Trophoblast cell (in vitro differentiated cells and primary cell): Measurements from ENCODE around the gene MFSD1.

ENCODE experiments used
- DNase-seq, 2 donors: peaks; one replicate each; pipeline ENCODE4 v3.0.0-alpha.2; 2016
- H2AFZ ChIP-seq: 2 replicates; pipeline ENCODE4 v1.6.1; 2013; ENCODE audit warnings: low read length, moderate library complexity, mild to moderate bottlenecking; ENCODE audit not compliant: insufficient read depth, poor library complexity
- H2AK5ac ChIP-seq: 2 replicates; pipeline ENCODE4 v1.6.1; 2013; ENCODE audit warnings: mild to moderate bottlenecking, low read length
- H2BK120ac ChIP-seq: 2 replicates; pipeline ENCODE4 v1.6.1; 2013; ENCODE audit warnings: low read length, mild to moderate bottlenecking, moderate library complexity; ENCODE audit not compliant: insufficient read depth, poor library complexity
- H2BK12ac ChIP-seq: 2 replicates; pipeline ENCODE4 v1.6.1; 2013; ENCODE audit warnings: mild to moderate bottlenecking, low read length, moderate library complexity
- H2BK5ac ChIP-seq: 2 replicates; pipeline ENCODE4 v1.6.1; 2013; ENCODE audit warnings: low read length, low read depth, moderate library complexity, mild to moderate bottlenecking; ENCODE audit not compliant: poor library complexity
- H3K14ac ChIP-seq: 2 replicates; pipeline ENCODE4 v1.6.1; 2013; ENCODE audit warnings: mild to moderate bottlenecking, low read length
- H3K18ac ChIP-seq: 2 replicates; pipeline ENCODE4 v1.6.1; 2013; ENCODE audit warnings: mild to moderate bottlenecking, low read length
- H3K23ac ChIP-seq: 2 replicates; pipeline ENCODE4 v1.6.1; 2013; ENCODE audit warnings: low read length
- H3K27ac ChIP-seq: 2 replicates; pipeline ENCODE4 v1.5.1; 2013; ENCODE audit warnings: low read depth, mild to moderate bottlenecking, inconsistent platforms, low read length, moderate library complexity
- H3K27me3 ChIP-seq: 2 replicates; pipeline ENCODE4 v1.6.1; 2013; ENCODE audit warnings: inconsistent platforms, mild to moderate bottlenecking, low read length, moderate library complexity; ENCODE audit not compliant: insufficient read depth
- H3K36me3 ChIP-seq, 2 experiments: 1 replicate in 1 of 2; 2 replicates in 1 of 2; pipeline ENCODE4 v1.6.1; 2013; ENCODE audit warnings: low read length in 2 of 2, mild to moderate bottlenecking in 2 of 2, moderate library complexity in 1 of 2; ENCODE audit not compliant: insufficient read depth in 2 of 2, control insufficient read depth in 1 of 2
- H3K4ac ChIP-seq: 2 replicates; pipeline ENCODE4 v1.6.1; 2013; ENCODE audit warnings: low read depth, mild to moderate bottlenecking, low read length, moderate library complexity
- H3K4me1 ChIP-seq, 2 experiments: 1 replicate in 1 of 2; 2 replicates in 1 of 2; pipeline ENCODE4 v1.6.1; 2013; ENCODE audit warnings: low read length in 2 of 2, mild to moderate bottlenecking in 2 of 2, moderate library complexity in 1 of 2; ENCODE audit not compliant: insufficient read depth in 2 of 2, control insufficient read depth in 1 of 2
- H3K4me2 ChIP-seq: 2 replicates; pipeline ENCODE4 v1.6.1; 2013; ENCODE audit warnings: inconsistent platforms, mild to moderate bottlenecking, low read length, moderate library complexity
- H3K4me3 ChIP-seq: 2 replicates; pipeline ENCODE4 v1.5.1; 2013; ENCODE audit warnings: mild to moderate bottlenecking, low read depth, low read length, inconsistent platforms
- H3K79me1 ChIP-seq: one replicate; pipeline ENCODE4 v1.6.1; 2013; ENCODE audit warnings: low read length
- H3K79me2 ChIP-seq: 2 replicates; pipeline ENCODE4 v1.6.1; 2013; ENCODE audit warnings: low read length, mild to moderate bottlenecking; ENCODE audit not compliant: control insufficient read depth, insufficient read depth, poor library complexity
- H3K9ac ChIP-seq: 2 replicates; pipeline ENCODE4 v1.6.1; 2013; ENCODE audit warnings: mild to moderate bottlenecking, low read length
- H3K9me3 ChIP-seq: 2 replicates; pipeline ENCODE4 v1.6.1; 2013; ENCODE audit warnings: low read depth, mild to moderate bottlenecking, control low read depth, inconsistent platforms, low read length; ENCODE audit not compliant: insufficient read depth
- H4K12ac ChIP-seq: 2 replicates; pipeline ENCODE4 v1.6.1; 2013; ENCODE audit warnings: low read depth, mild to moderate bottlenecking, low read length, moderate library complexity
- H4K8ac ChIP-seq: 2 replicates; pipeline ENCODE4 v1.6.1; 2013; ENCODE audit warnings: low read depth, mild to moderate bottlenecking, low read length, moderate library complexity
- H4K91ac ChIP-seq: one replicate; pipeline ENCODE4 v1.6.1; 2013; ENCODE audit warnings: low read depth, mild to moderate bottlenecking, low read length, moderate library complexity
- WGBS: extraction: QIAGEN DNeasy Blood & Tissue Kit; methylation state at CpG from one replicate; pipeline ENCODE4 v1.1.7; 2013; ENCODE audit warnings: missing lambda C conversion rate; ENCODE audit not compliant: insufficient read length, insufficient coverage; ENCODE audit errors: extremely low coverage; 5-methylcytosine and 5-hydroxymethylcytosine counted together

The MFSD1 gene

GRCh38 chr3:158768361-158768787 lies 33.5 kb upstream of the MFSD1 start:
- Histone ChIP-seq H2BK5ac (no peak overlapping the region), H4K12ac (no peak overlapping the region), H3K79me1 (peaks cover 3% of the 10 kb centered on the region), H3K4me2 (no peak overlapping the region), H4K91ac (peak overlapping the region; percentile 22), H3K18ac (no peak overlapping the region), H3K4ac (no peak overlapping the region), H2BK120ac (no peak overlapping the region), H2AFZ (no peak overlapping the region), H3K9ac (no peak overlapping the region), H3K27ac (no peak overlapping the region), H3K14ac (no peak overlapping the region), H3K4me3 (no peak overlapping the region), H3K27me3 (no peaks in the 10 kb centered on the region), H3K79me2 (no peaks in the 10 kb centered on the region), H3K23ac (no peak overlapping the region), H4K8ac (no peak overlapping the region), H3K4me1 (peaks cover 3 to 10% of the 10 kb centered on the region in 2 experiments), H2AK5ac (no peak overlapping the region), H3K9me3 (no peaks in the 10 kb centered on the region), H3K36me3 (no peaks in the 10 kb centered on the region), H2BK12ac (no peak overlapping the region)
- no CpG with 5 or more reads among the region's 7 CpGs for whole genome bisulfite sequencing
- DNase-seq = peak in 1 of 2 donors; percentile 26

DNA sequence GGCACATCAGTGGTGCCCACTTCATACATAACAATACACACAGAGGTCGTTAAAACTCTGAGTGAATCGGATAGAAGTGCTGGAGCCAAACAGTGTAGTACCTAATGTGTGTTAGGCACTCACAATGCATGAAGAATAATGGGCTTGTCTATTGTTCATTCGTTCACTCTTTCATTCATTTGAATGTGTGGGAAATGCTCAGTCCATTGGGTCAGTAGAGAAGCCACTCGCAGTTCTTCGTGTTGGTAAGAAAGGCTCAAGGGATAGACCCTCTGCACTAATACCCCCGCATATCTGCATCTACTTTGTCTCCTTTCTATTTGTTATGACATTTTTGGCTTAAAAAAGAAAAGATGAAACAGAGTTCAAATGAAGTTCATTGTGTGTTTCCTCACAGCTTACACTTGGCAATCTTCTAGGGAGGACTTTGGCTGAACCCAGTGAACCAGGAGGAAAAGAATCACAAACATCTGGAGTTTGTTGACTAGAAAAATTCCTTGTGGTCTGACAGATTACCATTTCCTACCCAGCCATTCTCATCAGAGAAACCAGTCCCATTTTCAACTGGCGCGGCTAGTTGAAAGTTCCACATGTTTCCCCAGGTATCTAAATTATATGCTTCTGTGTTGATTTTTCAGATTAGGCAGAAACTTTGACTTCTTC lies 32.8 kb upstream of the MFSD1 start:
- Histone ChIP-seq H3K36me3 (no peaks in the 10 kb centered on the region), H2BK12ac (no peak overlapping the region), H3K4me3 (no peak overlapping the region), H3K23ac (no peak overlapping the region), H4K91ac (no peak overlapping the region), H2BK5ac (no peak overlapping the region), H3K14ac (no peak overlapping the region), H3K79me2 (no peaks in the 10 kb centered on the region), H3K18ac (no peak overlapping the region), H3K9ac (no peak overlapping the region), H3K79me1 (peaks cover 3% of the 10 kb centered on the region), H3K4me1 (peaks cover 3 to 10% of the 10 kb centered on the region in 2 experiments), H4K8ac (no peak overlapping the region), H2AFZ (no peak overlapping the region), H2AK5ac (no peak overlapping the region), H3K4me2 (no peak overlapping the region), H3K4ac (no peak overlapping the region), H4K12ac (no peak overlapping the region), H2BK120ac (no peak overlapping the region), H3K27ac (no peak overlapping the region), H3K9me3 (no peaks in the 10 kb centered on the region), H3K27me3 (no peaks in the 10 kb centered on the region)
- no CpG with 5 or more reads among the region's 8 CpGs for WGBS
- peak; percentile 35 to 77 for DNase-seq

GRCh38 chr3:158769549-158769948 lies 32.3 kb upstream of the MFSD1 start:
- no peak overlapping the region for H2BK12ac ChIP-seq
- H3K4me1 ChIP-seq = peaks cover 3 to 10% of the 10 kb centered on the region in 2 experiments
- H3K27ac ChIP-seq = no peak overlapping the region
- no peak overlapping the region for H2BK5ac ChIP-seq
- no peak overlapping the region for H2AK5ac ChIP-seq
- H3K4me2 ChIP-seq = no peak overlapping the region
- no peak overlapping the region for H2BK120ac ChIP-seq
- no peak overlapping the region for H3K18ac ChIP-seq
- H3K4me3 ChIP-seq = no peak overlapping the region
- H4K91ac ChIP-seq = no peak overlapping the region
- H3K27me3 ChIP-seq = no peaks in the 10 kb centered on the region
- WGBS = no CpG with 5 or more reads among the region's 4 CpGs
- H3K36me3 ChIP-seq = no peaks in the 10 kb centered on the region
- peaks cover 3% of the 10 kb centered on the region for H3K79me1 ChIP-seq
- H3K9ac ChIP-seq = no peak overlapping the region
- no peak for DNase-seq
- no peak overlapping the region for H2AFZ ChIP-seq
- no peaks in the 10 kb centered on the region for H3K79me2 ChIP-seq
- H3K4ac ChIP-seq = no peak overlapping the region
- H3K9me3 ChIP-seq = no peaks in the 10 kb centered on the region
- H3K14ac ChIP-seq = no peak overlapping the region
- no peak overlapping the region for H4K8ac ChIP-seq
- no peak overlapping the region for H3K23ac ChIP-seq
- H4K12ac ChIP-seq = no peak overlapping the region

DNA sequence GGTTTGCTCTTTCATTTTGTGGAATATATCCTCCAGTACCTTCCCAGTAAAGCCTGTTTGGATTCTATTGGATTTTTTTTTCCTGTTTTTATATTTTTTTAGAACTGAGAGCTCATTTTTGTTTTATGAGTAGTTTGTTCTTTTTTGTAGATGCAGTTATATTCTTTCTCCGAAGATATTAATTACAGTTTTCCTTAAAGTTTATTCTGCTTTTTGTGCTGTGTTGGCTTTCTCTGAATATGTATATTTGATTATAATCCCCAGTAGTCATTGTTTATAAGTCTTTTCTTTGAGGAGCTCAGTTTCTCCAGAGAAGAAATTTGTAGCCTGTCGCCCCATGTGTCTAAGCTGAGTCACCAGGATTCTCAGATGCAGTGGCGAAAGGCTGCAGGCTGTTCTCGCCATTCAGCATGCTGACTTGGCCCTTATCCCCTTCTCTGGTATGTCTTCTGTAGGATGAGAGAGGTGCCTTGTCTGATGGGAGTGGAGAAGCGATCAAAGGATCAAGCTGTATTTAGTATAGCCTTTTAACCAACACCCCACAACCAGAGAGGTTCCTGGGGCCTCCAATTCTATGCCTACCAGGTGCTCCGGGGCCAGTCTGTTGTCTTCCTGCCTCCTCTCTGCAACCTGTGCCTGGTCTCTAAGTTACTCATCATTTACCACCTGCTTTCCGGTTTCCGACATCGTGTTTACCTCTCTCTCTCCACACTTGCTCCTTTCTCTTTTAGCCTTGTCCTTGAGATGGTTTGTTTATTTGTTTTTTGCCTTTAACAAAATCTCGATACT lies 31.7 kb upstream of the MFSD1 start:
- no peak overlapping the region for H3K14ac ChIP-seq
- no peak overlapping the region for H2BK5ac ChIP-seq
- no peak overlapping the region for H3K4me3 ChIP-seq
- H3K9me3 ChIP-seq = no peaks in the 10 kb centered on the region
- H2AK5ac ChIP-seq = no peak overlapping the region
- no CpG with 5 or more reads among the region's 10 CpGs for WGBS
- H3K4me2 ChIP-seq = no peak overlapping the region
- no peak overlapping the region for H3K23ac ChIP-seq
- H4K91ac ChIP-seq = no peak overlapping the region
- peak overlapping the region; percentile 38 for H3K9ac ChIP-seq
- peak; percentile 34 to 67 for DNase-seq
- no peak overlapping the region for H2BK12ac ChIP-seq
- H3K4ac ChIP-seq = no peak overlapping the region
- no peak overlapping the region for H4K12ac ChIP-seq
- H3K79me2 ChIP-seq = no peaks in the 10 kb centered on the region
- H2BK120ac ChIP-seq = no peak overlapping the region
- H3K27ac ChIP-seq = no peak overlapping the region
- peaks cover 3% of the 10 kb centered on the region for H3K79me1 ChIP-seq
- H3K36me3 ChIP-seq = no peaks in the 10 kb centered on the region
- no peak overlapping the region for H4K8ac ChIP-seq
- H3K4me1 ChIP-seq = peaks cover 3 to 10% of the 10 kb centered on the region in 2 experiments
- H3K27me3 ChIP-seq = no peaks in the 10 kb centered on the region
- H3K18ac ChIP-seq = no peak overlapping the region
- H2AFZ ChIP-seq = no peak overlapping the region
